ENCODE measurements around the gene VTI1A. TPM values are rescaled to one million over a fixed set of nuclear protein-coding genes. Genes with fewer than 3 reads are reported as not detected.

The VTI1A gene
- polyA plus RNA-seq, 1 of the 3 experiments (the other 2 are of a cell fraction): 8.3 TPM

GRCh38 chr10:112448888-112449287, 1.9 kb downstream of the VTI1A start:
- Histone ChIP-seq H3K9me3 (no peaks in the 10 kb centered on the region), H3K79me2 (ENCODE audit: insufficient read depth) (peaks cover 79% of the 10 kb centered on the region), H2AFZ (ENCODE audit: low read depth) (no peak overlapping the region), H3K4me3 (ENCODE audit: low read depth in 2 of 2, low read length in 1 of 2) (no peak overlapping the region), H3K9ac (no peak overlapping the region), H3K4me1 (ENCODE audit: control insufficient read depth in 1 of 2, insufficient read depth in 2 of 2, low read depth in 1 of 2, low read length in 1 of 2) (peaks cover 6 to 11% of the 10 kb centered on the region in 2 experiments; a peak in 3 of 4 replicates), H3F3A (replicated peaks; ENCODE audit: insufficient read depth) (peaks cover 5% of the 10 kb centered on the region), H3K27ac (ENCODE audit: low read depth in 2 of 2, low read length in 1 of 2) (no peak overlapping the region), H3K4me2 (no peak overlapping the region), H3K36me3 (replicated peaks in 1 of 2; ENCODE audit: control insufficient read depth in 1 of 2, insufficient read depth in 2 of 2, low read length in 1 of 2) (peaks cover 25 to 29% of the 10 kb centered on the region in 2 experiments), H3K9me2 (no peaks in the 10 kb centered on the region), H3K27me3 (ENCODE audit: insufficient read depth) (no peaks in the 10 kb centered on the region), H4K20me1 (ENCODE audit: insufficient read depth) (no peaks in the 10 kb centered on the region)
- DNase-seq: no peak
- no peak for TF ChIP-seq RFX5 (IDR thresholded peaks at IDR 0.05; ENCODE audit: low read length)
- TF ChIP-seq ELF1 (IDR thresholded peaks at IDR 0.05): no peak
- no peak for TF ChIP-seq SMC3 (IDR thresholded peaks at IDR 0.05; ENCODE audit: low read depth, low read length)
- TF ChIP-seq POLR2AphosphoS5 (IDR thresholded peaks at IDR 0.05; ENCODE audit: low read depth, low read length): no peak
- TF ChIP-seq SIN3A (IDR thresholded peaks at IDR 0.05; ENCODE audit: borderline replicate concordance, low read depth, low read length): no peak
- no peak for TF ChIP-seq CHD2 (IDR thresholded peaks at IDR 0.05; ENCODE audit: low read length, partially characterized antibody)
- 90% methylated on average over 4 of the region's 4 CpGs for WGBS (ENCODE audit: low lambda C conversion rate)
- ChIA-PET CTCF (interaction anchor here (1.6 kb wide), 1 partner anchor 12 kb away, joined by 4 read pairs; no protein-coding TSS in a partner anchor), POLR2A (no interaction called here)

GRCh38 chr10:112454910-112455779, 8.1 kb downstream of the VTI1A start:
- ChIA-PET CTCF (interaction anchor here (0.7 kb wide), 1 partner anchor 17 kb away, joined by 5 read pairs; no protein-coding TSS in a partner anchor), POLR2A (no interaction called here)
- Histone ChIP-seq H3K4me2 (no peak overlapping the region), H3K9ac (no peak overlapping the region), H3K79me2 (ENCODE audit: insufficient read depth) (peaks cover 42% of the 10 kb centered on the region), H3K27me3 (ENCODE audit: insufficient read depth) (no peaks in the 10 kb centered on the region), H3F3A (replicated peaks; ENCODE audit: insufficient read depth) (peaks cover 12% of the 10 kb centered on the region), H3K4me3 (ENCODE audit: low read depth in 2 of 2, low read length in 1 of 2) (no peak overlapping the region), H3K9me2 (no peaks in the 10 kb centered on the region), H2AFZ (ENCODE audit: low read depth) (no peak overlapping the region), H4K20me1 (ENCODE audit: insufficient read depth) (peaks cover 3% of the 10 kb centered on the region; the same call in 1 of the 2 replicates), H3K9me3 (no peaks in the 10 kb centered on the region), H3K4me1 (ENCODE audit: control insufficient read depth in 1 of 2, insufficient read depth in 2 of 2, low read depth in 1 of 2, low read length in 1 of 2) (no peaks in the 10 kb centered on the region), H3K36me3 (replicated peaks in 1 of 2; ENCODE audit: control insufficient read depth in 1 of 2, insufficient read depth in 2 of 2, low read length in 1 of 2) (peaks cover 7 to 12% of the 10 kb centered on the region in 2 experiments), H3K27ac (ENCODE audit: low read depth in 2 of 2, low read length in 1 of 2) (no peak overlapping the region)
- no peak for DNase-seq
- TF ChIP-seq POLR2AphosphoS5 (IDR thresholded peaks at IDR 0.05; ENCODE audit: low read depth, low read length) (no peak), CTCF (IDR thresholded peaks at IDR 0.05) (no peak), ZBTB33 (IDR thresholded peaks at IDR 0.05; ENCODE audit: borderline replicate concordance, low read depth) (no peak), MAX (IDR thresholded peaks at IDR 0.05; ENCODE audit: low read depth) (no peak), ELF1 (IDR thresholded peaks at IDR 0.05) (no peak), USF2 (IDR thresholded peaks at IDR 0.05; ENCODE audit: borderline replicate concordance, low read depth, low read length) (no peak), JUND (IDR thresholded peaks at IDR 0.05) (no peak), CHD2 (IDR thresholded peaks at IDR 0.05; ENCODE audit: low read length, partially characterized antibody) (no peak), TAF1 (IDR thresholded peaks at IDR 0.05; ENCODE audit: borderline replicate concordance, low read depth, low read length) (no peak)
- WGBS (ENCODE audit: low lambda C conversion rate): 83% methylated on average over 3 of the region's 3 CpGs
